Prostate gland (tissue), 2 donors: ENCODE data around the gene CXCL5.

Source experiments
- POLR2A ChIP-seq: fragments of 450-650 bp; IDR thresholded peaks from one replicate; pipeline ENCODE4 v1.6.1; 2016; ENCODE audit warnings: antibody characterized with exemption, mild to moderate bottlenecking
- TF ChIP-seq, protein P1 (sequence below), 4 experiments: fragments of 200-600 bp in 2 of 4; fragments of 450-650 bp in 2 of 4; sonication (generic) in 2 of 4; IDR thresholded peaks; 1 replicate in 3 of 4; 2 replicates in 1 of 4; pipeline ENCODE4 v1.5.1; 2016 to 2019; ENCODE audit warnings: antibody characterized with exemption in 4 of 4, mild to moderate bottlenecking in 2 of 4, moderate library complexity in 2 of 4

DNA sequence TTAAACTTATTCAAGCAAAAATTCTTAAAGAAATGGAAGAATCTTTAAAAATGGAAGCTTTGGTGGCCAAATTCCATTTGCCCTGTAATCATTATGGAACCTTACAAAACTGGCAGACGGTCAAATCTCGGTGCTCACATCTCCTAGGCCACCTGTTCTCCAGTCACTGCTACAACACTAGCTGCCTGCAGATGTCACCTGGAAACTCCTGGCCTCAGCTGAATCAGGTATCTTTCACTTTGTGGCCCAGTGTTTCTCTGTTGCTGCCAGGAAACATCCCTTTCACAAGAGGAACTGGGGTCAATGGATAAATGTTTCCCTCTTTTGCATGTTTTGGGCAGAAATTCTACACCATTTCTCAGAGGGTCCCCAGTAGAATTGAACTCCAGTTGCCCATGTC lies 44.2 kb upstream of the CXCL5 start:
- TF ChIP-seq POLR2A = no peak
- TF ChIP-seq, protein P1, sequence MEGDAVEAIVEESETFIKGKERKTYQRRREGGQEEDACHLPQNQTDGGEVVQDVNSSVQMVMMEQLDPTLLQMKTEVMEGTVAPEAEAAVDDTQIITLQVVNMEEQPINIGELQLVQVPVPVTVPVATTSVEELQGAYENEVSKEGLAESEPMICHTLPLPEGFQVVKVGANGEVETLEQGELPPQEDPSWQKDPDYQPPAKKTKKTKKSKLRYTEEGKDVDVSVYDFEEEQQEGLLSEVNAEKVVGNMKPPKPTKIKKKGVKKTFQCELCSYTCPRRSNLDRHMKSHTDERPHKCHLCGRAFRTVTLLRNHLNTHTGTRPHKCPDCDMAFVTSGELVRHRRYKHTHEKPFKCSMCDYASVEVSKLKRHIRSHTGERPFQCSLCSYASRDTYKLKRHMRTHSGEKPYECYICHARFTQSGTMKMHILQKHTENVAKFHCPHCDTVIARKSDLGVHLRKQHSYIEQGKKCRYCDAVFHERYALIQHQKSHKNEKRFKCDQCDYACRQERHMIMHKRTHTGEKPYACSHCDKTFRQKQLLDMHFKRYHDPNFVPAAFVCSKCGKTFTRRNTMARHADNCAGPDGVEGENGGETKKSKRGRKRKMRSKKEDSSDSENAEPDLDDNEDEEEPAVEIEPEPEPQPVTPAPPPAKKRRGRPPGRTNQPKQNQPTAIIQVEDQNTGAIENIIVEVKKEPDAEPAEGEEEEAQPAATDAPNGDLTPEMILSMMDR (IDR thresholded peaks at IDR 0.05) = no peak
